Measurements from ENCODE around the gene HEPACAM.
A peak's percentile ranks its signal among the peaks of the same experiment; 100 is the strongest.

The HEPACAM gene

GRCh38 chr11:124898711-124899110, 37.1 kb downstream of the HEPACAM start:
- no peak for DNase-seq (ENCODE audit: low read depth)

- DNase-seq (ENCODE audit: low read depth) = peak; percentile 66
Observed at GRCh38 chr11:124898263-124898680, 37.6 kb downstream of the HEPACAM start.

- DNase-seq (ENCODE audit: low read depth) = no peak
Observed at GRCh38 chr11:124897674-124898262, 38.1 kb downstream of the HEPACAM start, which contains the start of gene ROBO4. Gene ROBO4 (minus strand): TSS chr11:124897865. CDS start chr11:124897795, 70 bp downstream.

- no peak for DNase-seq (ENCODE audit: low read depth)
Observed at GRCh38 chr11:124896821-124897391, 38.9 kb downstream of the HEPACAM start.

- no peak for DNase-seq (ENCODE audit: low read depth)
Observed at GRCh38 chr11:124896071-124896750, 39.6 kb downstream of the HEPACAM start.

- DNase-seq (ENCODE audit: low read depth) = no peak
Observed at GRCh38 chr11:124895471-124895971, 40.3 kb downstream of the HEPACAM start.

GRCh38 chr11:124894606-124895430, 41.0 kb downstream of the HEPACAM start:
- DNase-seq (ENCODE audit: low read depth) = no peak

- DNase-seq (ENCODE audit: low read depth) = no peak
Observed at GRCh38 chr11:124893781-124894401, 42.0 kb downstream of the HEPACAM start.

- DNase-seq (ENCODE audit: low read depth) = no peak
Observed at GRCh38 chr11:124892750-124893454, 42.9 kb downstream of the HEPACAM start.

GRCh38 chr11:124892146-124892545, 43.7 kb downstream of the HEPACAM start:
- no peak for DNase-seq (ENCODE audit: low read depth)

GRCh38 chr11:124891373-124891861, 44.4 kb downstream of the HEPACAM start:
- no peak for DNase-seq (ENCODE audit: low read depth)

- DNase-seq (ENCODE audit: low read depth) = no peak
Observed at GRCh38 chr11:124890683-124891372, 45.0 kb downstream of the HEPACAM start.

- DNase-seq (ENCODE audit: low read depth) = no peak
Observed at GRCh38 chr11:124890151-124890550, 45.7 kb downstream of the HEPACAM start.

- no peak for DNase-seq (ENCODE audit: low read depth)
Observed at GRCh38 chr11:124889191-124890091, 46.4 kb downstream of the HEPACAM start.

- no peak for DNase-seq (ENCODE audit: low read depth)
Observed at GRCh38 chr11:124887667-124888013, 48.2 kb downstream of the HEPACAM start.

- no peak for DNase-seq (ENCODE audit: low read depth)
Observed at GRCh38 chr11:124886978-124887666, 48.7 kb downstream of the HEPACAM start.

GRCh38 chr11:124886476-124886875, 49.4 kb downstream of the HEPACAM start:
- DNase-seq (ENCODE audit: low read depth) = no peak

- no peak for DNase-seq (ENCODE audit: low read depth)
Observed at GRCh38 chr11:124884869-124885479, 50.9 kb downstream of the HEPACAM start.
